Amniotic stem cell (primary cell): ENCODE results near the gene ANKRD18B.
"Not testable (repeated sequence)": the region's sequence is repeated elsewhere in the genome, so short reads cannot be mapped to it uniquely, and the experiment has no call there.

ENCODE experiments used
- DNase-seq: peaks from one replicate; lab custom pipeline; 2025; lab: John Stamatoyannopoulos, UW

ANKRD18B gene

DNA sequence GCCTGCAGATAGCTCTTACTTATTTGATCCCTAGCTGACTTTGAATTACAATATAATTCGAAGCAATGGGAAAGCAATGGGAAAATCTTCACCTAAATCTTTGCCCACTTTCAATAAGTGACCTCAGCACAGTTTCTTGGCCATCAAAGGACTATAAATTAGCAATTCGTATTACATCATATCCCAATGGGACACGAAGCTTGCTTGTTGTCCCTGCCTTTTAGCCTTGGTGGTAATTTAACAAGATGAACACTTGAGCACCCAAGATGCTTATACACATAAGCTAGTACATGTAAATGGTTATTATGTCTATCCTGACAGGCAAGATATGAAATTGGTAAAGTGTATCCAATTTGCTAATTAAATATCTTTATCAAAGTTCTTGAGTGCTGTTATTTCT lies 9.9 kb downstream of the ANKRD18B start:
- not testable (repeated sequence) for DNase-seq

DNA sequence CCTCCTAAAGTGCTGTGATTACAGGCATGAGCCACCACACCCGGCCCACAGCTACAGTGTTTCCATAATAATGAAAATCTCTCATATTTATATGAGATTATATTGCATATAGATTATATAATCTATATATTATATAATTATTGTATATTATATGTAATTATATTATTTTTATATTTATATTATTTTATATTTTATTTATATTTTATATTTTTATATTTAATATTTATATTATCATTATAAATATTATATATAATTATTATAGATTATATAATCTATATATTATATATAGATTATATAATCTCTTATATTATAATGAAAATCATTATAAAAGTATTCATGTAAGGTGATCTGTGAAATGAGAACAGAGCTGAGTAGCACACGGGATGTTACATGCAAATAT lies 11.5 kb downstream of the ANKRD18B start:
- DNase-seq: no peak

DNA sequence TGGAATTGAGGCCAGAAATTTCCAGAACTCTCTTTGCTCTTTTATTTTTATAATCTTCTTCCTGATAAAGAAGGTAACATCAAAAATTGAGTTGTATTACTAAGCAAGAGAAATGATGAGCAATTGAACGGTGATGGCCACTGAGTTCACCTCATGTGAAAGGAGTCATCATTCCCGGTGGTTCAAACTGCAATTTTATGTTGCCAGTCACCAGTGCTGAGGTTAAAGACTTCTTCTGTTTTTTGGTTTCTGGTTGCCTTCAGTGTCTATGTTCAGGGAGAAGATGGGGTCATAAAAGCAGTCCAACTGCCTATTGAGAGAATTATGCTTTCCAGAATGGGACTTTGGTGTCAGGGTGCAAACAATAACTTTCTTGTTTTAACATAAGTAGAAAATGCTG lies 19.4 kb downstream of the ANKRD18B start:
- DNase-seq: not testable (repeated sequence)

DNA sequence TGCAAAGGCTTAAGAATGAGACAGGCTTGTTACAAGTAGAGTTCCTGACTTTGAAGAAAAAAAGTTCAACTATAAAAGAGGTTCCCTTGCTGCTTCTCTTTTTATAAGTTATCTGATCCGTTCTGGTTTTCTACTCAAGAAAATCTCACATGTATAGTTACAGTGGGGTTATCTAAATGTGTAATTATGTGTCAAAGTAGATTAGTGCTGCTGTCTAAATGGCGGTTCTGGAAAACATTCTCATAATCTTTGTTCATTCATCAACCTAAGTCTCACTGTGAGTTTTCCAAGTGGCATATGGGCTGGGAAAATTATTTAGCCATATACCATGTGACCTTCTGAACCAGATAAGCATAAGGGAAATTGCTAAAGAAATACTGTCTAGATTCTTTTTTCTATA lies 21.7 kb downstream of the ANKRD18B start:
- not testable (repeated sequence) for DNase-seq

DNA sequence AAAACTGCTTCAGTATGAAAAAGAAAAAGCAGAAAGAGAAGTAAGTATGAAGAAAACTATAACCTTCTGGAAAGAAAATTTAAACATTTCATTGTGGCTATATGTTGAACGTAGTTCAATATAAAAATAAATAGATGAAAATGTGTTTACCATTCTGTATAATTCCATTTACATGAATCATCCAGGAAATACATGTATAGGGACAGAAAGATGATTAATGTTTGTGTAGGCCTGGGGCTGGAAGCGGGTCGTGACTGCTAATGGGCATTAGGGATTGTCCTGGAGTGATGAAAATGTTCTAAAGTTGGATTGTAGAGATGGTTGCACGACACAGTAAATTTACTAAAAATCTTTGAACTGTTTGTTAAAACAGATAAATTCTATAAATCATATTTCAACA lies 24.8 kb downstream of the ANKRD18B start:
- DNase-seq: not testable (repeated sequence)

DNA sequence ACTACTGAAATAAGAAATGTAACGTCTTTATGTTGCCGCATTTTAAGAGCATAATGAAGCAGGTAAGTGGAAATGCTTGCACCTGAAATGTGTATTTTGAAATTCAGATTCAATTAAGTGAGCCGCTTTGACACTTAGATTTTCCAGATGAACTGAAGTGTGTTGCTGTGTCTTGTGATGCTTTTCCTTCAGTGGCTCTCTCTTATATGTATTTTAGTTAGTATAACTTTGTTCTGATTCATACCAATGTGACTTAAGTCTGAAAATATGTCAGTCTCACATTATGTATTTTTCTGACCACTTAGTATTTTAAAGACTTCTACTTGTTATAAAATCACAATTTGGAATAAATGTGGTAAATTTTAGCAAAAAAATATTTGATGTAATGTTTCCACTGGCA lies 25.4 kb downstream of the ANKRD18B start:
- not testable (repeated sequence) for DNase-seq

DNA sequence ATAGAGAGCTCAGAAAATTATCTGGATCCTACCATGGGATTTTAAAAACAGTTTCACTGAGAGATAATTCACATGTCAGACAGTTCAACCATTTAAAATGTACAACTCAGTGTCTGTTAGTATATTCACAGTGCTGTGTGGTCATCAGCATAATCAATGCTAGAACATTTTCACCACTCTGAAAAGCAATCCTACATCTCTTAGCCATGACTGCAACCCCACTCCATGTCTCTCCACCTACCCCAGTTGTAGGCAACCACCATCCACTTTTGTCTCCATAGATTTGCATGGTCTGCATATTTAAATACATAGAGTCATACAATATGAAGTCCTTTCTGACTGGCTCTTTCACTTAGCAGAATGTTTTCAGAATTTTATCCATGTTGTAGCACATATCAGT lies 27.1 kb downstream of the ANKRD18B start:
- not testable (repeated sequence) for DNase-seq

DNA sequence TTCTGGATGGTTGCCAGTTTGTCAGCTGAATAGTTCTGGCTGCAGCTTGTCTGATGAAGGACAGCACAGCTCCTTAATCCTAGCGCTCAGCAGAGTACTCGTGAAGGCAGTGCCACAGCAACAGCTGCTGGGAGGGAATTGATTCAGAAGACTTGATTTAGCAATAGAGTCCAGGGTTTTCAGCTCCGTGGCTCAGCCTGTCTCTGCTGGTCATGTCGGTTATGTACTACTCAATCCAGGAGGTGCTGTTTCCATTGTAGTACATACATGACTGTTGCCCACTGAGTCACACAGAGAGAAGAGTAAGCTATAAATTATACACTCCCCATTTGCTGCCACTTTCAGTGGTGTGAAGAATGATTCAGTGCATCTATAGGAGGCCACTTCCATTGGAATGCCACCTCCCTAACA lies 28.3 kb downstream of the ANKRD18B start:
- DNase-seq: not testable (repeated sequence)

DNA sequence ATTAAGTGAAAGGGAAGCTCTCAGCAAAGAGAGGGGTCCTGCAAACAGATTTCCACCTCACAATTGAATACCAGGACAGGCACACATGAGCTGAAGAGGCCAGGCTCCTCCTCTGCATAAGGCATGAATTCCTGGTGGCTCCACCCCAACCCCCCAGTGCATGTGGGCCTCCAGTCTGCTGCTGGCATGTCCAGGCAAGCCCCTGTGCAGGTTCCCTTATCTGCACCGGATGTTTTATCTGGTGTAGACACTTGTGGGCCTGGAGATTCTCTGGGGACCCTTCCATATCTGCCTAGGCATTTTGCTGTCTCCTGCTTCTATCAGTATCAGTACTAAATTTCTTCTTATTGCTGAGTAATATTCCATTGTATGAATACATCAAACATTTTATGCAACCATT lies 36.2 kb downstream of the ANKRD18B start:
- not testable (repeated sequence) for DNase-seq

DNA sequence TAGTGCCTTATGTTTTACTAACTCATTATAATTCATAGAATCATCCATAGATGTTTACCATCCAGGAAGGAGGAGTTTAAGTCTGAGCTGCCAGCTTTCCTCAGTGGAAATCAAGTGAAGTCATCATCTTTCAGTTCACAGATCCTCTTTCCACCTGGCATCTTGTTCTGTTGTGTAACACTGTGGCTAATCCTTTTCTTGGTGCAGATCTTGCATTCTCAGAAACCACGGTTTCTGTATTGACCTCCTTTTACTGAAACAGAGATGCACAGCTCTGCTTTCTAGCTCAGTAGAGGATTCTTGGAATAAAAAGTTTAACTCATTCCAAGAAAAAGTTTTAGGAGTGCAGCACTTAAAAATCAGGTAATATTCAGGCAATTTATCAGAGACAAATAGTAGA lies 38.1 kb downstream of the ANKRD18B start:
- DNase-seq: not testable (repeated sequence)

DNA sequence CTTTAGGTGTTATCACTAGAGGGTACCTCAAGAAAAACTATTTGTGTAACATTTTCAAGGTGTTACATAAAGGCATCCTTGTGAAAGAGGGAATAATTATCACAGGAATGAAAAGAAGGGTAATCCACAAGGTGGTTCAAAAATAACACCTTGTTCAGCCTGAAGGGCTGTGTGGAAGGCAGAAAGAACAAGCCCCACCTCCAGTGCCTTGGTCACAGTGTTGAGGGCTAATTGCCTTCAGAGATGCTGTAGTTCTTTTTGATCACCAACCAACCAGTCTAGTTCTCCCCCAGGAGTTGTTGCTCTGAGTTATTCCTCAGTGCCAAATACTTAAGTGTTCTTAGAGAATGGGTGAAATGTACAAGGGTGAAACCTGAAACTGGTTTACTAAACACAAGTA lies 43.7 kb downstream of the ANKRD18B start:
- DNase-seq: not testable (repeated sequence)

DNA sequence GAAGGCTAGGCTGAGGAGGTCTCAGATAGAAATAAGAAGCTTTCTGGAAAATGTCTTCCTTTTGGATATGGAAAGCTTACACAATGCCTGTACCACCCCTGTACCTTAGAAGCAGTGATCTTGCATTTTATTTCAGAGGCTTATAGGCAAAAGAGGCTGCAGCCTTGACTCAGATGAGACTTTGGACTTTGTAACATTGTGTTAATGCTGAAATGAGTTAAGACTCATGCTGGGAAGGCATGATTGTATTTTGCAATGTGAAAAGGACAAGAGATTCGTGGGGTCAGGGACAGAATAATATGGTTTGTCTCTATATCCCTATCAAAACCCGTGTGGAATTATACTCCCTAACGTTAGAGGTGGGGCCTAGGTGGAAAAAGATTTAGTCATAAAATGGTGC lies 53.7 kb downstream of the ANKRD18B start:
- DNase-seq: not testable (repeated sequence)

DNA sequence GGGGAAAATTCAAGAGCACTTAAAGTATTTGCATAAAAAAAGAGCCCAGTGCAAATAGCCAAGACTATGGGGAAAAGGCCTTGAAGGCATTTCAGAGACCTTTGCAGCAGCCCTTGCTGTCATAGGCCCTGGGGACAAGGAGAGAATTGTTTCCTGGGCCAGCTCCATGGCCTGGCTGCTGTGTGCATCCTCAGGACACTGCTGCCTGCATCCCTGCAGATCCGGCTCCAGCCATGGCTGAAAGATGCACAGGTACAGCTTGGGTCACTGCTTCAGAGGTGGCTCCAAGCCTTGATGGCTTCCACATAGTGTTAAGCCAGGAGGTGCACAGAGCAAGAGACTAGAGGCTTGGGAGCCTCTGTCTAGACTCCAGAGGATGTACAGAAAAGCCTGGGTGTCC lies 55.9 kb downstream of the ANKRD18B start:
- not testable (repeated sequence) for DNase-seq

DNA sequence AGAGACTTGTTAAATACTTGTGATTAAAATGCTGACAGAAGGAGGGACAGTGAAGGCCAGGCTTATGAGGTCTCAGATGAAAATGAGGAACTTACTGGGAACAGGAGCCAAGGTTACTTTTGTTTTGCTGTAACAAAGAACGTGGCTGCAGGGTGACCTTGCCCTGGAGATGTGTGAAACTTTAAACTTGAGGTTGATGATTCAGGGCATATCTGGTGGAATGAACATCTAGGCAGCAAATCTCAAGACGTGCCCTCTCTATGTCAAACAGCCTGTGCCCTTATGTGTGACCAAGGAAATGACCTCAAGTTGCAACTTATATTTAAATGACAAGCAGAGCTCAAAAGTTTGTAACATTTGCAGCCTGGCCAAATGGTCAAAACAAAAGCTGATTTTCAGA lies 58.6 kb downstream of the ANKRD18B start:
- not testable (repeated sequence) for DNase-seq

DNA sequence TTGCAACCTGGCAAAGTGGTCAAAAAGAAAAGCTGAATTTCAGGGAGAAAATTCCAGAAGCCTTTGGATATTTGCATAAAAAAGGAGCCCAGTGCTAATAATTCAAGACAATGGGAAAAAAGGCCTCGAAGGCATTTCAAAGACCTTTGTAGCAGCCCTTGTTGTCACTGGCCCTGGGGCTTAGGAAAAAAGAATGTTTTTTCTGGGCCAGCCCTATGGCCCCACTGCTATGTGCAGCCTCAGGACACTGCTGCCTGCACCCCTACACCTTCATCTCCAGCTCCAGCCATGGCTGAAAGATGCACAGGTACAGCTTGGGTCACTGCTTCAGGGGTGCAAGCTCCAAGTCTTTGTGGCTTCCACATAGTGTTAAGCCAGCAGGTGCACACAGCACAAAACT lies 62.1 kb downstream of the ANKRD18B start:
- DNase-seq: not testable (repeated sequence)

DNA sequence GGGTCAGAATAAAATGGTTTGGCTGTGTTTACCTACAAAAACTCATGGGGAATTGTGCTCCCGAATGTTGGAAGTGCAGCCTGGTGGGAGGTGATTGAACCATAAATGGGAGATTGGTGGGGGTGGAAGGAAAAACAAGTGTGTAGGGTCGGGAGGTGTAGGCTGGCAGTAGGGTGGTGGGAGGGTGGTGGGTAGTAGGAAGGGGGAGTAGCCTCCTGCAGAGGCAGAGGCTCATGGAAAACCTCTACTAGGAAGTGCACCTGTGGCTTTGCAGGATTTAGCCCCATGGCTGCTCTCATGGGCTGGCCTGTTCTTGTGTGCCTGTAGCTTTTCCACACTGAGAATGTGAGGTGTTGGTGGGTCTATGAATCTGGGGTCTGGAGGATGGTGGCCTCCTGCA lies 63.7 kb downstream of the ANKRD18B start:
- DNase-seq: not testable (repeated sequence)

DNA sequence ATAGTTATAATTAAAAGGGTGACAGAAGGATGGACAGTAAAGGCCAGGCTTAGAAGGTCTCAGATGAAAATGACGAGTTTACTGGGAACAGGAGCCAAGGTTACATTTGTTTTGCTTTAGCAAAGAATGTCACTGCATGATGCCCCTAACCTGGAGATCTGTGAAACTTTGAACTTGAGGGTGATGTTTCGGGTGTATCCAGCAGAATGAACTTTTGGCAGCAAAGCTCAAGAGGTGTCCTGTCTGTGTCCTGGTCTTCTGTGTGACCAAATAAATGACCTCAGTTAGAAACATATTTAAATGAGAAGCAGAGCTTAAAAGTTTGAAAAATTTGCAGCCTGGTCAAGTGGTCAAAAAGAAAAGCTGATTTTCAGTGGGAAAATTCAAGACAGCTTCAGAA lies 64.8 kb downstream of the ANKRD18B start:
- DNase-seq: not testable (repeated sequence)

DNA sequence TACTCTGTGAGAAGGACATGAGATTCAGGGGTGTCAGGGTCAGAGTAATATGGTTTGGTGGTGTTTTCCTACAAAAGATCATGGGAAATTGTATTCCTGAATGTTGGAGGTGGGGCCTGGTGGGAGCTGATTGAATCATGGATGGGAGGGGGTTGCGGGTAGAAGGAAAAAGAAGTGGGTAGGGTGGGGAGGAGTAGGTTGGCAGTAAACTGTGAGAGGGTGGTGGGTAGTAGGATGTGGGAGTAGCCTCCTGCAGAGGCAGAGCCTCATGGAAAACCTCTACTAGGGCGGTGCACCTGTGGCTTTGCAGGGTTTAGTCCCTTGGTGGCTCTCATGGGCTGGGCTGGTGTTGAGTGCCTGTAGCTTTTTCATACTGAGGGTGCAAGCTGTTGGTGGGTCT lies 66.8 kb downstream of the ANKRD18B start:
- DNase-seq: not testable (repeated sequence)

DNA sequence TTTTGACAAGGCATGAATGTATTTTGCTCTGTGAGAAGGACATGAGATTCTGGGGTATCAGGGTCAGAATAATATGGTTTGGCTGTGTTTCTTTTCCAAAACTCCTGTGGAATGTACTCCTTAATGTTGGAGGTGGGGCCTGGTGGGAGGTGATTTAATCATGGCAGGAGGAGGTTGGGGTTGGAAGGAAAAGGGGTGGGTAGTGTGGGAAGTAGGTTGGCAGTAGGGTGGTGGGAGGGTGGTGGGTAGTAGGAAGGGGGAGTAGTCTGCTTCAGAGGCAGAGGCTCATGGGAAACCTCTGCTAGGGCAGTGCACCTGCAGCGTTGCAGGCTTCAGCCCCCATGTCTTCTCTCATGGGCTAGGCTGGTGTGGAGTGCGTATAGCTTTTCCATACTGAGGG lies 72.9 kb downstream of the ANKRD18B start:
- DNase-seq: not testable (repeated sequence)

DNA sequence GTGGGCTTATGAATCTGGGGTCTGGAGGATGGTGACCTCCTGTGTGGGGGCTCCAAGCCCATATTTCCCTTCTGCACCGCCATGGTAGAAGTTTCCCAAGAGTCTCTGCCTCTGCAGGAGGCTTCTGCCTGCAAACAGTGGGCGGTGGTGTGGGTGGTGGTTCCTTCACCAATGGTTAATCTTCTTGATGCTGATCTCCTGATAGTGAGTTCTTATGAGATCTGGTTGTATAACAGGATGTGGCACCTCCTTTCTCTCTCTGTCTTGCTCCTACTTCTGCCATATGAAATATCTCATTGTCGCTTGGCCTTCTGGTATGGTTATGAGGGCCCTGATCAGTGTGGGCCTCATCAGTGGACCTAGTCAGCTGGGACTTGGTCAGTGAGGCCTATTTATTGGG lies 73.3 kb downstream of the ANKRD18B start:
- not testable (repeated sequence) for DNase-seq

DNA sequence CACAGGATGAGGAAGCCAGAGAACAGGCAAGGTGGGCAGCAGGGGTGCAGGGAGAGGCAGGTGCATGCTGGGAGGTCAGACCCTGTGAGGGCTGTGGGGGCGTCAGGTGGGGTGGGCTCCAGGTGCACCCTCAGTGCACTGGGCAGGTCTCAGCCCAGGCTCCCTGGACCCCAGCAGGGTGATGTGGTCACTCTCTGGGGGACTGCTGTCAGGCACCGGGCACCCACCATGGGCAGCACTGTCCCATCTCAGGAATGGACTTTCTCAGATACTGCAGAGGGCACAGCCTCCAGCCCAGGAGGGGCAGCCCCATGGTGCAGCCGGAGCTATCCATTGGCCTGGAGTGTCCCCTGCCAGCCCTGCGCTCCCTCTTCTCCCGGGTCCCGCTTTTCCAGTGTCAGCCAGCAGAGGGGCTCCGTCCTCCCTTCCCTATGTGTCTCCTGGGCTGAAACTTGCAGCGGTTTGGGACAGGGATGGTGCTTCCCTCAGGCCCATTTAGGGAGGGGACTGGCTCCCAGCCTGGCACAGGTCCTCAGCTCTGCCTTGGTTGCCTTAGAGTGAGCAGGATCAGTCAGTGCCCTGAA lies 74.8 kb downstream of the ANKRD18B start:
- not testable (repeated sequence) for DNase-seq

DNA sequence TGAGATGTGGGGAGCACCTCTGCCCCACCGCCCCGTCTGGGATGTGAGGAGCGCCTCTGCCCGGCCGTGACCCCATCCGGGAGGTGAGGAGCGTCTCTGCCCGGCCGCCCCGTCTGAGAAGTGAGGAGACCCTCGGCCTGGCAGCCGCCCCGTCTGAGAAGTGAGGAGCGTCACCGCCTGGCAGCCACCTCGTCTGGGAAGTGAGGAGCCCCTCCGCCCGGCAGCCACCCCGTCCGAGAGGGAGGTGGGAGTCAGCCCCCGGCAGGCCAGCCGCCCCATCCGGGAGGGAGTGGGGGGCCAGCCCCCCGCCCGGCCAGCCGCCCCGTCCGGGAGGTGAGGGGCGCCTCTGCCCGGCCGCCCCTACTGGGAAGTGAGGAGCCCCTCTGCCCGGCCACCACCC lies 76.9 kb downstream of the ANKRD18B start:
- DNase-seq: not testable (repeated sequence)

DNA sequence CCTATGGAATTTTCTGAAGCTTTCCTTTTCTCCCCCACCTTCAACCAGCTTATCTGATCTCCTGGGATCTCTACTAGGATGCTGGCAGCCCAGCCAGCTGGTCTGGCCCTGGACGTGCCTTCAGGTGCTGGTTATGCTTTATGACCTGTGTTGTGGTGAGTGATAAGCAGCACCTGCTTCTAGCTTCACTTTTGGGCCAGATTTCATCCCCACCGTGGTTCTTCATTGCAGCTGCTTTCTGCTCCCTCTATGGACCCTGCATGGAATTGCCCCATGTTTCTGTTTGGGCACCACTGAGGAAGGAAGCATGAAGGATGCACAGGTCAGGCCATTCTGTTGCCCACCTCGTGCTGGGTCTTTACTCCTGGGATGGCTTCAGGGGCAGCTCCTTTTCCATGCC lies 80.2 kb downstream of the ANKRD18B start:
- DNase-seq: not testable (repeated sequence)

DNA sequence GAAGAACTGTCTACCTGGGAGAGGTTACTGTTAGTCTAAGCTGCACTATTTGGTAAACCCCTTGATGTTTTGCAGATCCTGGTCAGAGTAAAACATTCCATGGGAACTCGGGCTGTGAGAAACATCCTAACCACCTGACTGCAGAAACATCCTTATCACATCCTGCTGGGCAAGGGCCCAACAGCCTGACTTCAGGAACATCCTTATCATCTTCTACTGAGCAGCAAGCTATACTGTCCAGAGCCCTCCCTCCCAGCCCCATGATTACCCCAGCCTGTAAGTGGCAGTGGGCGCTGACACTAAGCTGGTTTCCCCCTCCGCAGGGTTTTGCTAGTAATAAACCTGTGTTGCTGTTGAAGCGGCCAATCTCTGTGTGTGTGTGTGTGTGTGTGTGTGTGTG lies 80.9 kb downstream of the ANKRD18B start:
- DNase-seq: not testable (repeated sequence)
